GM10266 (cell line): Measurements from ENCODE around the gene CCDC102A.

Source experiments
- DNase-seq: peaks from one replicate; pipeline ENCODE4 v3.0.0; 2012; ENCODE audit errors: extremely low spot score
- CTCF ChIP-seq: IDR thresholded peaks from 2 replicates; pipeline ENCODE4 v1.5.1; 2012; ENCODE audit warnings: mild to moderate bottlenecking, low read depth; ENCODE audit not compliant: control insufficient read depth, insufficient read depth; ENCODE audit errors: missing control alignments

CCDC102A gene

GRCh38 chr16:57531253-57531575, 5.2 kb downstream of the CCDC102A start:
- peak; percentile 9 for DNase-seq
- no peak for TF ChIP-seq CTCF

- no peak for TF ChIP-seq CTCF
- peak; percentile 3 for DNase-seq
These were observed 5.7 kb downstream of the CCDC102A start for GRCh38 chr16:57530522-57531252.

GRCh38 chr16:57530104-57530521, 6.3 kb downstream of the CCDC102A start:
- no peak for TF ChIP-seq CTCF
- peak; percentile 88 for DNase-seq

GRCh38 chr16:57529391-57530103, 6.8 kb downstream of the CCDC102A start:
- TF ChIP-seq CTCF: no peak
- no peak for DNase-seq

- no peak for TF ChIP-seq CTCF
- DNase-seq: no peak
These were observed 7.6 kb downstream of the CCDC102A start for GRCh38 chr16:57528499-57529390.

- TF ChIP-seq CTCF: no peak
- DNase-seq: no peak
These were observed 8.6 kb downstream of the CCDC102A start for GRCh38 chr16:57527610-57528360.
